Right atrium auricular region (tissue), 2 donors: ENCODE results near the gene CLASP1. TPM values are rescaled to one million over a fixed set of nuclear protein-coding genes. Genes with fewer than 3 reads are reported as not detected.

ENCODE experiments used
- DNase-seq: peaks from one replicate; pipeline ENCODE4 v3.0.0-alpha.2; 2019; ENCODE audit warnings: low spot score
- H3K27ac ChIP-seq, 2 donors: fragments of 200-600 bp; sonication (generic); 1 replicate in 1 of 2; 2 replicates in 1 of 2; pipeline ENCODE4 v1.5.1; 2016 to 2019
- H3K27me3 ChIP-seq, 2 donors: fragments of 200-600 bp; sonication (generic); one replicate each; pipeline versions ENCODE4 v1.5.1 to v1.6.0; 2017 to 2019
- H3K36me3 ChIP-seq: fragments of 200-600 bp; sonication (generic); one replicate; pipeline ENCODE4 v1.5.1; 2016
- H3K4me1 ChIP-seq, 2 donors: fragments of 200-600 bp; sonication (generic); one replicate each; pipeline versions ENCODE4 v1.5.1 to v1.6.0; 2017 to 2019
- H3K4me3 ChIP-seq, 2 donors: fragments of 200-600 bp; sonication (generic); 1 replicate in 1 of 2; 2 replicates in 1 of 2; pipeline ENCODE4 v1.5.1; 2017 to 2019; ENCODE audit warnings: mild to moderate bottlenecking in 1 of 2, moderate library complexity in 1 of 2
- H3K9me3 ChIP-seq, 2 donors: fragments of 200-600 bp; sonication (generic); one replicate each; pipeline ENCODE4 v1.5.1; 2019
- total RNA-seq, 2 donors: library from RNA; depleted of rRNA; stranded (reverse); fragments of >200 nt; gene quantifications; one replicate each; pipeline ENCODE4 v1.1.0, GENCODE V29; 2016
- TF ChIP-seq, protein P1 (sequence below), 2 donors: fragments of 200-600 bp; sonication (generic); IDR thresholded peaks; one replicate each; pipeline ENCODE4 v1.5.1; 2019; ENCODE audit warnings: antibody characterized with exemption in 2 of 2

CLASP1 gene
- total RNA-seq, 2 donors from 2014 or later: 42.4 to 47.8 TPM

DNA sequence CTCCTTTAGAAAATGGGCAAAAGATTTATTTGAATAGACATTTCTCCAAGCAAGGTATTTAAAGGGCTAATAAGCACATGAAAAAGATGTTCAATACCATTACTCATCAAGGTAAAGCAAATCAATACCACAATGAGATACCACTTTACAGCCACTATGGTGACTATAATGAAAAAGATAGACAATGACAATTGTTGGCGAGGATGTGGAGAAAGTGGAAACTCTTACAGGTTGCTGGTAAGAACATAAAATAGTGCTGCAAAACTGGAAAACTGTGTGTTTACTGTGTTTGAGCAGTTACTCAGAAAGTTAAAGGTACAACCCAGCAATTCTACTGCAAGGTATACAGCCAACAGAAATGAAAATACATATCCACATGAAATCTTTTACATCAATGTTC lies 150.5 kb downstream of the CLASP1 start:
- Histone ChIP-seq H3K4me3 (no peak overlapping the region), H3K27me3 (no peaks in the 10 kb centered on the region), H3K4me1 (no peaks in the 10 kb centered on the region), H3K36me3 (peaks cover 38% of the 10 kb centered on the region), H3K9me3 (no peaks in the 10 kb centered on the region), H3K27ac (no peak overlapping the region)
- no peak for DNase-seq
- TF ChIP-seq, protein P1, sequence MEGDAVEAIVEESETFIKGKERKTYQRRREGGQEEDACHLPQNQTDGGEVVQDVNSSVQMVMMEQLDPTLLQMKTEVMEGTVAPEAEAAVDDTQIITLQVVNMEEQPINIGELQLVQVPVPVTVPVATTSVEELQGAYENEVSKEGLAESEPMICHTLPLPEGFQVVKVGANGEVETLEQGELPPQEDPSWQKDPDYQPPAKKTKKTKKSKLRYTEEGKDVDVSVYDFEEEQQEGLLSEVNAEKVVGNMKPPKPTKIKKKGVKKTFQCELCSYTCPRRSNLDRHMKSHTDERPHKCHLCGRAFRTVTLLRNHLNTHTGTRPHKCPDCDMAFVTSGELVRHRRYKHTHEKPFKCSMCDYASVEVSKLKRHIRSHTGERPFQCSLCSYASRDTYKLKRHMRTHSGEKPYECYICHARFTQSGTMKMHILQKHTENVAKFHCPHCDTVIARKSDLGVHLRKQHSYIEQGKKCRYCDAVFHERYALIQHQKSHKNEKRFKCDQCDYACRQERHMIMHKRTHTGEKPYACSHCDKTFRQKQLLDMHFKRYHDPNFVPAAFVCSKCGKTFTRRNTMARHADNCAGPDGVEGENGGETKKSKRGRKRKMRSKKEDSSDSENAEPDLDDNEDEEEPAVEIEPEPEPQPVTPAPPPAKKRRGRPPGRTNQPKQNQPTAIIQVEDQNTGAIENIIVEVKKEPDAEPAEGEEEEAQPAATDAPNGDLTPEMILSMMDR (IDR thresholded peaks at IDR 0.05): no peak

- TF ChIP-seq, protein P1 (IDR thresholded peaks at IDR 0.05): no peak
- no peaks in the 10 kb centered on the region for H3K27me3 ChIP-seq
- H3K9me3 ChIP-seq: no peaks in the 10 kb centered on the region
- no peak overlapping the region for H3K27ac ChIP-seq
- H3K4me1 ChIP-seq: peaks cover 0 to 38% of the 10 kb centered on the region in 2 donors
- no peak overlapping the region for H3K4me3 ChIP-seq
- DNase-seq: no peak
- no peaks in the 10 kb centered on the region for H3K36me3 ChIP-seq
Measured at GRCh38 chr2:121492409-121492808, 156.9 kb downstream of the CLASP1 start.

GRCh38 chr2:121491518-121491917 lies 157.7 kb downstream of the CLASP1 start:
- Histone ChIP-seq H3K9me3 (no peaks in the 10 kb centered on the region), H3K27ac (no peak overlapping the region), H3K4me1 (peaks cover 0 to 38% of the 10 kb centered on the region in 2 donors), H3K4me3 (no peak overlapping the region), H3K27me3 (no peaks in the 10 kb centered on the region), H3K36me3 (no peaks in the 10 kb centered on the region)
- TF ChIP-seq, protein P1 (IDR thresholded peaks at IDR 0.05): no peak
- DNase-seq: no peak

DNA sequence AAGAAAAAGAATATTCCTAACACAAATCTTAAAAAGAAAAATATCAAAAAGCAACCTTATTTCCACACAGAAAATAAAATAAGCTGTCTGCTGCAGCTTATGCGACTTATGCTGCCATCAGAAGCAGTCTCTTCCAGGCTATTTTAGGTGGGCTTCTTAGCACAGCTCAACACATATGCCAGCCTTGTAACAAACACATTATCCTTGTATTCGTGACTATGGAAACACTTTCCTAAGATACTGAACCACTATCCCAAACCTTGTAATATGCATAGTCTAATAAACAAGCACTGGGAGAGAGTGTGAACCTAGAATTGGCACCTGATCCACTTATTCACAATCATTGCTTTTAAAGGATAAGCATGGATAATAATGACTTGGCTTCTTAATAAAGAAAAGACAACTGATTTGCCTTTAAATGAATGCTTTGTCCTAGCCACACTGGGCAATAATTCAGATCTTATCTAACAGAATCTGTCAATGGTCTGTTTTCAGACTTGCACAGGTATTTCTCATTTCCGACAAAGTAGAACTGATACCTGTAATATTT lies 158.6 kb downstream of the CLASP1 start:
- Histone ChIP-seq H3K4me1 (peaks cover 0 to 42% of the 10 kb centered on the region in 2 donors), H3K4me3 (no peak overlapping the region), H3K27me3 (no peaks in the 10 kb centered on the region), H3K36me3 (no peaks in the 10 kb centered on the region), H3K27ac (no peak overlapping the region), H3K9me3 (no peaks in the 10 kb centered on the region)
- TF ChIP-seq, protein P1 (IDR thresholded peaks at IDR 0.05): no peak
- no peak for DNase-seq

DNA sequence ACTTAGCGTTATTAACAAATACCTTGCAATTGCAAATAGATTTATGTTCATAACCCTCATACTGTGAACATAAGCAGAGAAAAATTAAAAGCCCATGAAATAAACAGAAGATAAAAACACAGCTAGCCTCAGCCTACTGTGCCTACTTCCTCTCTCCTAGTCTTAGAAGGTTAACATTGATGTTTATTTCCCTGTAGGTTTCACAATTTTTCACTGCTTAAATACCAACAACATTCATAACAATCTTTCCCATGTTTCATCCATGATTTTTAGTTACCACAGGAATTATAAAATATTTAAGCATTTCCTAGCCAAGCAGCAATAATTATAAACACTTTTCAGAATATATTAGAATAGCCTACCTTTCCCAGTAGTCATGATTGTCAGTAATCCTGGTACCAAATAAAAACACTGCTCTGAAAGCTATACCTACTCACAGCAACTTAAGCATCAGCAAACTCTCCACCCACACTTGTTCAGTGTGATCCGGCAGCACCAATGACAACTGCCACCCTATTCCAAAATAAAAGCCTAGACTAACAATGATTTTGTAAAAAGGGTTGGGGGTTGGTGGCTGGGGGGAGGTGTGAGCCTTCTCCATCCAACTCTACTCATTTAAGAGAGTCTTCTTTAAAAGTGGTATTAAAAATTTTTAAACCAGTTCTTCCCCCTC lies 159.2 kb downstream of the CLASP1 start:
- TF ChIP-seq, protein P1 (IDR thresholded peaks at IDR 0.05): no peak
- Histone ChIP-seq H3K36me3 (no peaks in the 10 kb centered on the region), H3K27ac (no peak overlapping the region), H3K4me3 (no peak overlapping the region), H3K4me1 (peaks cover 0 to 44% of the 10 kb centered on the region in 2 donors), H3K27me3 (no peaks in the 10 kb centered on the region), H3K9me3 (no peaks in the 10 kb centered on the region)
- no peak for DNase-seq
